Transverse colon (tissue), 4 donors: ENCODE data around the gene UBE2O. TPM values are rescaled to one million over a fixed set of nuclear protein-coding genes. Genes with fewer than 3 reads are reported as not detected.

Experiments used
- DNase-seq: peaks from one replicate; pipeline ENCODE4 v3.0.0-alpha.2; 2019
- H3K27ac ChIP-seq, 4 donors: fragments of 200-600 bp; sonication (generic); 2 replicates each; pipeline ENCODE4 v1.5.1; 2016 to 2018; ENCODE audit warnings: inconsistent platforms in 4 of 4
- H3K27me3 ChIP-seq: fragments of 200-600 bp; sonication (generic); 2 replicates; pipeline ENCODE4 v1.5.1; 2017; ENCODE audit warnings: inconsistent platforms
- H3K36me3 ChIP-seq, 4 donors: fragments of 200-600 bp; sonication (generic); 2 replicates each; pipeline ENCODE4 v1.5.1; 2017 to 2019; ENCODE audit warnings: inconsistent platforms in 4 of 4
- H3K4me1 ChIP-seq, 4 donors: fragments of 200-600 bp; sonication (generic); 2 replicates each; pipeline ENCODE4 v1.5.1; 2017 to 2020; ENCODE audit warnings: inconsistent platforms in 4 of 4
- H3K4me3 ChIP-seq, 4 donors: fragments of 200-600 bp; sonication (generic); 1 replicate in 1 of 4; 2 replicates in 3 of 4; pipeline versions ENCODE4 v1.5.1 to v1.6.1; 2017 to 2019; ENCODE audit warnings: inconsistent platforms in 4 of 4
- H3K9me3 ChIP-seq, 2 donors: fragments of 200-600 bp; sonication (generic); 2 replicates each; pipeline ENCODE4 v1.5.1; 2017 to 2019; ENCODE audit warnings: inconsistent platforms in 2 of 2
- CTCF ChIP-seq, 5 experiments: fragments of 200-600 bp in 3 of 5; fragments of 450-650 bp in 2 of 5; sonication (generic) in 3 of 5; IDR thresholded peaks; 1 replicate in 2 of 5; 2 replicates in 3 of 5; pipeline ENCODE4 v1.5.1; 2016 to 2017; ENCODE audit warnings: antibody characterized with exemption in 5 of 5, inconsistent platforms in 3 of 5, mild to moderate bottlenecking in 2 of 5, moderate library complexity in 1 of 5
- EP300 ChIP-seq: sonication (generic); formaldehyde crosslinking; IDR thresholded peaks from one replicate; pipeline ENCODE4 v1.6.1; 2017; ENCODE audit warnings: antibody characterized with exemption, low read depth
- POLR2A ChIP-seq: fragments of 450-650 bp; IDR thresholded peaks from one replicate; pipeline ENCODE4 v1.6.1; 2016; ENCODE audit warnings: antibody characterized with exemption, mild to moderate bottlenecking, moderate library complexity
- POLR2AphosphoS5 ChIP-seq, 3 donors: sonication (generic); formaldehyde crosslinking; IDR thresholded peaks; one replicate each; pipeline ENCODE4 v1.6.1; 2016; ENCODE audit warnings: antibody characterized with exemption in 3 of 3
- WGBS, 2 donors: methylation state at CpG; one replicate each; pipeline ENCODE4 v1.1.5; 2018; ENCODE audit warnings: low coverage in 1 of 2; 5-methylcytosine and 5-hydroxymethylcytosine counted together
- in situ Hi-C, 4 donors: fragments of 200-750 bp; cut with MboI; loops; one replicate each; pipeline versions ENCODE4 v1.15.0 to v1.15.1; 2017; ENCODE audit warnings: low sequenced_read_pairs in 3 of 4, low pct_ligation_motif_present in 1 of 4, low pct_unique_long_range_greater_than_20kb in 1 of 4
- intact Hi-C: fragments of 100-400 bp; cut with DNase I; formaldehyde crosslinking; loops from one replicate; pipeline ENCODE4 v1.15.1; 2023; ENCODE audit warnings: low total_unique reads
- total RNA-seq, 4 donors: library from RNA; depleted of rRNA; stranded (reverse); fragments of >200 nt; gene quantifications; one replicate each; pipeline ENCODE4 v1.1.0, GENCODE V29; 2016

Gene UBE2O
- total RNA-seq, 4 donors from 2014 or later: 9.8 to 28.8 (median 15.9) TPM

DNA sequence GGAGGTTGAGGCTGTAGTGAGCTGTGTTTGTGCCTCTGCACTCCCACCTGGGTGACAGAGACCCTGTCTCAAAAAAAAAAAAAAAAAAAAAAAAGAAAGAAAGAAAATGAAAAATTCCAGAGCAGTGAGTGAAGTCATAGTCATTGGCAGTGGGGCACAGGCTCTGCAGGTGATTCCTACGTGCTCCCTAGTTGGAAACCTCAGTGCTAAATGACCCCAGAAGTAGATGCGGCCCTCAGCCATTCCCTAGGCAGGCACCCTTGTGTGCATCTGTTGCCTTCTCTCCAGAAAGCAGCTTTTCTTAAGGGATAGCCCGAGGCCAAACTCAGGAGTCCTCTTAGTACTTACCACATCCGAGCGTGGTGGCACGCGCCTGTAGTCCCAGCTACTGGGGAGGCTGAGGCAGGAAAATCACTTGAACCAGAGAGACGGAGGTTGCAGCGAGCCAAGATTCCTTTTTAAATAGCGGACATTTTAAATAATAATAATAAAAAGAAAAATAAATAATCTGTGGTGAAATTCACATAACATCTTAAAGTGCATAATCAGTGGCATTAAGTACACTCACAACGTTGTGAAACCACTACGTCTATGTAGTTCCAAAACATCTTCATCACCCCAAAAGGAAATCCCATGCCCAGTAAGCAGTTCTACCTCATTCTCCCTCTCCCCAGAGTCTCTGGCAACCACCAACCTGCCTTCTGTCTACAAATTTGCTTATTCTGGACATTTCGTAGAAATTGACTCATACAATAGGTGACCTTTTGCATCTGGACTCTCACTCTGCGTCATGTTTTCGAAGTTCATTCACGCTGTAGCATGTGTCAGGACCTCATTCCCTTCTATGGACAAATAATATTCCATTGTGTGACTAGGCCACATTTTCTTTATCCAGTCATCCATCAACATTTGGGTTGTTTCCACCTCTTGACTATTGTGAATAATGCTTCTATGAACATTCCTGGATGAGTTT is 81.0 kb downstream of the UBE2O start:
- DNase-seq: no peak
- Histone ChIP-seq H3K4me3 (no peak overlapping the region), H3K27ac (no peak overlapping the region), H3K4me1 (peaks cover 0 to 4% (median 0%) of the 10 kb centered on the region in 4 donors), H3K27me3 (no peaks in the 10 kb centered on the region), H3K36me3 (no peaks in the 10 kb centered on the region), H3K9me3 (no peaks in the 10 kb centered on the region)
- in situ Hi-C loops (no loop called here), intact Hi-C loops (no loop called here)
- TF ChIP-seq CTCF (IDR thresholded peaks at IDR 0.05) (no peak), POLR2A (no peak), EP300 (no peak), POLR2AphosphoS5 (IDR thresholded peaks at IDR 0.05) (no peak)
- 90 to 94% methylated on average over 6 to 16 of the region's 16 CpGs for WGBS, 2 donors

DNA sequence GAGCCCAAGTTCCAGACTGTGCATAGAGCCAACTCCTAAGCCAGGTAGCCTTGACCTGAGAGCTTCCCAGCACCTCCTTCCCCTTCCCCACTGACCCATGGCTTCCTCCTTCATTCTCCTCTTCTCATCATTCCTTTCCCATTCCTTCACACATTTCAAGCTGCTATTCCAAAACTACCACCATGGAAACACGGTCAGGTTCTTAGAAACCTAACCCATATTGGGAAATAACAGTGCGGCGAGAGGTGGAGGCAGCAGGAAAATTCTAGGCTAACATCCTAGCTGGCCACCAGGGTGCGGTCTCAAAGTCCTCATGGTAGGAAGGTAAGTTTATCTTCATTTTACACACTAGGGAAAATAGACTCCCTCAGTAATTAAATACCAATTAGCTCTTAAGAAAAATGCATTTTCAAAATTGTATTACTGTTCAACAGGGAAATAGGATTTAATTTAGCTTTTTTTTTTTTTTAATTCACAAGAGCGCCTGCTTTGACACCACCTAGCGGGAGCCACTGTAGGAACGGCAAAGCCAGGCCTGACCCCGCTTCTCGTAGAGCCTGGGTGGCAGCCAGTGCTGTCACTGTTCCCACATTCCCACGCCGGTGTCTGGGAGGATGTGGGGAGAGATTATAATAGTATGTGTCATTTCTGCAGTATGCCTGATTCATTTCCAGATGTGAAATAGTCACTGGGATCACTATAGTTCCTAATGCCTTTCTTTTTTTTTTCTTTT is 82.5 kb downstream of the UBE2O start:
- Histone ChIP-seq H3K36me3 (no peaks in the 10 kb centered on the region), H3K27me3 (no peaks in the 10 kb centered on the region), H3K9me3 (no peaks in the 10 kb centered on the region), H3K27ac (peak overlapping the region in 3 of 4 donors; percentile 28 to 51 (median 45)), H3K4me3 (no peak overlapping the region), H3K4me1 (peaks cover 0 to 4% (median 0%) of the 10 kb centered on the region in 4 donors)
- DNase-seq: peak; percentile 54
- in situ Hi-C loops (no loop called here), intact Hi-C loops (no loop called here)
- WGBS, 2 donors: 52 to 58% methylated on average over 8 to 11 of the region's 11 CpGs
- TF ChIP-seq POLR2AphosphoS5 (IDR thresholded peaks at IDR 0.05): no peak
- TF ChIP-seq POLR2A: no peak
- peak in 3 of 5 experiments; percentile 17 to 38 (median 26) for TF ChIP-seq CTCF (IDR thresholded peaks at IDR 0.05)
- no peak for TF ChIP-seq EP300

DNA sequence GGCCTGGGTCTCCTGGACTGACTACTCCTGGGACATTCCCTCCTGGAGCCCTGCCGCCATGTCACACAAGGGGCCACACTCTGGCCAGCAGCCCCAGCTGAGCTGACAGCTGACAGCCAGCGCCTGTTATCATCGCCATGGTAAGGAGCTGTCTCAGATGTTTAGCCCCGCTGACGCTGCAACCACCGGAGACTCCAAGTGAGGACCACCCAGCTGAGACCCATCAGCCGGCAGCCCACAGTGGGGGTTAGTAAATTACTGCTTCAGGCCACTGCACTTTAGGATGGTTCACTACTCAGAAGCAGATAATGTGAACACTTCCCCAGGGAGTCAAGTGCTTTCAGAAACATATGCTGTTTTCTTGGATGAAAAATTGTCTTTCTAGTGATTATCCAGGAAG is 83.1 kb downstream of the UBE2O start:
- H3K4me1 ChIP-seq: peaks cover 0 to 4% (median 0%) of the 10 kb centered on the region in 4 donors
- no peak for DNase-seq
- no peaks in the 10 kb centered on the region for H3K9me3 ChIP-seq
- H3K27ac ChIP-seq: peak overlapping the region in 1 of 4 donors; percentile 35
- H3K4me3 ChIP-seq: no peak overlapping the region
- TF ChIP-seq CTCF (IDR thresholded peaks at IDR 0.05) (no peak), EP300 (no peak), POLR2AphosphoS5 (IDR thresholded peaks at IDR 0.05) (no peak), POLR2A (no peak)
- in situ Hi-C loops (no loop called here), intact Hi-C loops (no loop called here)
- WGBS, 2 donors: 67% methylated on average over 7 of the region's 7 CpGs; no CpG with 5 or more reads in 1 of the 2 donors
- no peaks in the 10 kb centered on the region for H3K27me3 ChIP-seq
- no peaks in the 10 kb centered on the region for H3K36me3 ChIP-seq

- H3K4me1 ChIP-seq: peaks cover 0 to 4% (median 0%) of the 10 kb centered on the region in 4 donors
- no peak overlapping the region for H3K27ac ChIP-seq
- H3K9me3 ChIP-seq: no peaks in the 10 kb centered on the region
- H3K4me3 ChIP-seq: no peak overlapping the region
- WGBS, 2 donors: 73 to 82% methylated on average over 3 to 10 of the region's 10 CpGs
- no peaks in the 10 kb centered on the region for H3K36me3 ChIP-seq
- in situ Hi-C loops: no loop called here
- DNase-seq: no peak
- H3K27me3 ChIP-seq: no peaks in the 10 kb centered on the region
- TF ChIP-seq EP300: no peak
- TF ChIP-seq POLR2AphosphoS5 (IDR thresholded peaks at IDR 0.05): no peak
- no peak for TF ChIP-seq CTCF (IDR thresholded peaks at IDR 0.05)
- TF ChIP-seq POLR2A: no peak
- intact Hi-C loops: no loop called here
Measured at GRCh38 chr17:76369379-76369778, 83.6 kb downstream of the UBE2O start.
